GM21737 (cell line): Measurements from ENCODE around the gene PKN3.
"Not testable (repeated sequence)": the region's sequence is repeated elsewhere in the genome, so short reads cannot be mapped to it uniquely, and the experiment has no call there.

Experiments used
- ATAC-seq: cut with Tn5 transposase; IDR thresholded peaks from one replicate; pipeline ENCODE4 v1.9.1; 2021; ENCODE audit warnings: mild to moderate bottlenecking, moderate library complexity; ENCODE audit not compliant: unreplicated experiment

The PKN3 gene

DNA sequence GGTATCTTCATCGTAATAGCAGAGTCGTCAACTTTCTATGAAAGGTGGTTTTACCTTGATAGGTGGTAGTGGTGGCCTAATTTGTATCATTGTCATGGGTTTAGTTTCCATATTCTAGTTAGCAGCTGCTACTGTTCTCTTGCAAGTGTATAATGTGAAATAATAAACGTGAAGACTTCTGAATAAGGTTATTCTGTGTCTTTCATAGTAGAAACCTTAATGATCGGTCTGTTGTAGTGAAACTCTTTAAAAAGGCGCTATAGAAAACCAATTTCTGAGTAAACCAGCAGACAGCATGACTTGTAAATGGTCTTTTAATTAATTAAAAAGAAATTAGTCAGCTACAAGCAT lies 11.6 kb upstream of the PKN3 start:
- ATAC-seq: no peak

- not testable (repeated sequence) for ATAC-seq
These were observed 8.6 kb upstream of the PKN3 start for GRCh38 chr9:128693738-128694137.

- no peak for ATAC-seq
These were observed 8.0 kb upstream of the PKN3 start for GRCh38 chr9:128694344-128694743.

GRCh38 chr9:128696923-128697707 lies 5.2 kb upstream of the PKN3 start:
- no peak for ATAC-seq

DNA sequence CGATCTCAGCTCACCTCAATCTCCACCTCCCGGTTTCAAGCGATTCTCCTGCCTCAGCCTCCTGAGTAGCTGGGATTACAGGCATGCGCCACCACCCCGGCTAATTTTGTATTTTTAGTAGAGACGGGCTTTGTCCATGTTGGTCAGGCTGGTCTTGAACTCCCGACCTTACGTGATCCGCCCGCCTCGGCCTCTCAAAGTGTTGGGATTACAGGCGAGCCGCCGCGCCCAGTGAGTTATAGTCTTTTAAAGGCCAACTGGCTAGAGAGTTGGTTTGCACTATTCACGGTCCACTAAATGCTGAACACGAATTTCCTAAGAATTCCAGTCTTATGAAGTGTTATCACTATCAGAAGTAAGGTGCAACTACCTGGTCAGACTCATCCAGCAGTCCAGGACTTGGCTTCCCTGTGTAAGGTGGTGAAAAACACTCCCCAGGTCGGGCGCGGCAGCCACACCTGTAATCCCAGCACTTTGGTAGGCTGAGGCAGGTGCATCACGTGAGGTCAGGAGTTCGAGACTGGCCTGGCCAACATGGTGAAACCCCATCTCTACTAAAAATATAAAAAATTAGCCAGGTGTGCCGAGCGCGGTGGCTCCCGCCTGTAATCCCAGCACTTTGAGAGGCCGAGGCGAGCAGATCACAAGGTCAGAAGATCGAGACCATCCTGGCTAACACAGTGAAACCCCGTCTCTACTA lies 3.1 kb upstream of the PKN3 start:
- not testable (repeated sequence) for ATAC-seq

GRCh38 chr9:128701227-128701854 lies 962 bp upstream of the PKN3 start:
- ATAC-seq: no peak

DNA sequence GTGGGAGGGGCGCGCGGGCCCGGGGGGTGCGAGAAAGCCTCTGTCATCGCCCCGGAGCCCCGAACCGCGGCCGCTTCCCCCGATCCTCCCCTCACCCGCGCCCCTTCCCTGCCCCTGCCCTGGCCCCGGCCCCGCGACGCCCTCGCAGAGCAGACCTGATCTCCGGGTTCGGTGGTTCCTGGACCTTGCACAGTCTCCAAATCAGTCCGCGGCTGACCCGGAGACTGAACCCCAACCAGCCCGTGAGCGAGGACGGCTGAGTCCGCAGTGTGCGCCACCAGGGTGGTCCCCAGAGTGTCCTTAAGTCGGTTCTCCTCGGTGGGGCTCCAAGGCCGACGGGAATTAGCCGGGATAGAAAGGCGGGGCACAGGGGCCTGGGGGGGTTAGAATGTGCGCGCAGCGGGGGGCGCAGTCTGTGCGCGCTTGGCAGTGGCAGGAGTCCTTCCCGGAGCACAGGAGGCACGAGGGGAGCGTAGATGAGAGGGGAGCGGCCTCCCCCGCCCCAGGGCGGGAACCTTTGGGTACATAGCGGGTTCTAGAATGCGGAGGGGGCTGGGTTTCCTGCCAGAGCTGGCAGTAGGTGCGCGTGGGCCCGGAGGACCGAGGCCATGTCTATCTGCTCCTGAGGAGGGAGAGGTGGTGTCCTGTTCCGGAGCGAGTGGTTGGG lies 779 bp downstream of the PKN3 start:
- no peak for ATAC-seq

DNA sequence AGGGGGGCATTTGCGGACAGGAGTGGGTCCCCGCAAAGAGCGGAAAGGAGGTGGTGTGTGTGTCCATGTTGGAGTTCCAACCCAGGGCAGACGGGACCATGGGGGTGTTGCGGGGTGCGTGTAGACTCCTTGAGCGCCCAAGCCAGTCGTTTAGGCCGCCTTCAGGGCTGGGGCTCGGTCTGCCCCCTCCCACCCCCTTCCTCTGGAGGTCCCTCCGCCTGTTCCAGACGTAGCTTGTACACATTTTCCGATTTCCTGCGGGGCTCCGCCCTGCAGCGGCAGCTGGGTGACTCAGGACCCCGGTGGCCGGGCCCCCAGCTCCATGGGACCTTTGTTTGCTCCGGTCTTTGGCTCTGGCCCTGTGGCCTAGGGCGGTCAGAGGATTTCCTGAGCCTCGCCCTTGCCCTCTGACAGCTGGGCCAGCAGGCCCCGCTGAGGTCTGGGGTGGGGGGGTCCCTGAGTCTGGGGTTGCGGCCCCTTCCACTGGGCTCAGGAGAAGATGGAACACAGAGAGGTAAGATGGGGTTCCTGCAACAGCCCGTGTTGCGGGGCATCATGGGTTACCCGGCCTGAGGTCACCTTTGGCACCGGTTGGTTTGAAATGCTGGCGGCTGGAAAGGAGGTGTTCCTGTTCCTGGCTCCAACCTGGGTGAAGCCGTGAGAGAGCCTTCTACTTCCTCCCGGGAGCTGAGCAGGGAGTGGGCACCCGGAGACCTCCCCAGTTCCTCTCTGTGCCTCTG lies 1.5 kb downstream of the PKN3 start:
- ATAC-seq: no peak

- no peak for ATAC-seq
These were observed 2.0 kb downstream of the PKN3 start for GRCh38 chr9:128704356-128704670.

- no peak for ATAC-seq
These were observed 3.0 kb downstream of the PKN3 start for GRCh38 chr9:128705051-128705965.

DNA sequence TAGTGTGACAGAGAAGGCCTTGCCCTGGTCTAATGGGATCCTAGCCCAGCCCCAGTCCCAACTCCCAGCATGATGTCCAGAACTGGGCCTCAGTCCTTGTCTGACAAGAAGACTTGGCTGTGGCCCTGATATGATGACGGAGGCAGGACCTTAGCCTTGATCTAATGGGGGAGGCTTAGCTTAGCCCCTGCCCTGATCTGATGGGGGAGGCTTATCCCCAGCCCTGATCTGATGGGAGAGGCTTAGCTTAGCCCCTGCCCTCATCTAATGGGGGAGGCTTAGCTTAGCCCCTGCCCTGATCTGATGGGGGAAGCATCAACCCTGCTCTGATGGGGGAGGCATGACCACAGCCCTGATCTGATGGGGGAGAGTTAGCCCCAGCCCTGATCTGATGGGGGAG lies 3.7 kb downstream of the PKN3 start:
- ATAC-seq: no peak

GRCh38 chr9:128706671-128707381 lies 4.5 kb downstream of the PKN3 start:
- no peak for ATAC-seq

DNA sequence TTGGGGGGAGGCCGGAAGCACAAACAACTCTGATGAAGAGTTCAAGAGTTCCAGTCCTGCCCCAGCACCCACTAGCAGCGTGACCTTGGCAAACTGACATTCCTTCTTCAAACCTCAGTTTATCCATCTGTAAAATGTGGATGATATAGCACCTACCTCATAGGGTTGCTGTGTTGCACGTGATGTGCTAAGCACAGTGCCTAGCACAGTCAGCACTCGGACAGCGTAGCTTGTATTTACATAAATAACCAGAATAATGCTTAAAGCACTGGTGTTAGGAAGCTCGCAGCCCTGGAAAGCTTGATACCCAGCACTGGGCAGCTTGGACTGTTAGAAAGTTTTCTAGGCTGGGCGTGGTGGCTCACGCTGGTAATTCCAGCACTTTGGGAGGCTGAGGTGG lies 5.1 kb downstream of the PKN3 start:
- ATAC-seq: no peak

DNA sequence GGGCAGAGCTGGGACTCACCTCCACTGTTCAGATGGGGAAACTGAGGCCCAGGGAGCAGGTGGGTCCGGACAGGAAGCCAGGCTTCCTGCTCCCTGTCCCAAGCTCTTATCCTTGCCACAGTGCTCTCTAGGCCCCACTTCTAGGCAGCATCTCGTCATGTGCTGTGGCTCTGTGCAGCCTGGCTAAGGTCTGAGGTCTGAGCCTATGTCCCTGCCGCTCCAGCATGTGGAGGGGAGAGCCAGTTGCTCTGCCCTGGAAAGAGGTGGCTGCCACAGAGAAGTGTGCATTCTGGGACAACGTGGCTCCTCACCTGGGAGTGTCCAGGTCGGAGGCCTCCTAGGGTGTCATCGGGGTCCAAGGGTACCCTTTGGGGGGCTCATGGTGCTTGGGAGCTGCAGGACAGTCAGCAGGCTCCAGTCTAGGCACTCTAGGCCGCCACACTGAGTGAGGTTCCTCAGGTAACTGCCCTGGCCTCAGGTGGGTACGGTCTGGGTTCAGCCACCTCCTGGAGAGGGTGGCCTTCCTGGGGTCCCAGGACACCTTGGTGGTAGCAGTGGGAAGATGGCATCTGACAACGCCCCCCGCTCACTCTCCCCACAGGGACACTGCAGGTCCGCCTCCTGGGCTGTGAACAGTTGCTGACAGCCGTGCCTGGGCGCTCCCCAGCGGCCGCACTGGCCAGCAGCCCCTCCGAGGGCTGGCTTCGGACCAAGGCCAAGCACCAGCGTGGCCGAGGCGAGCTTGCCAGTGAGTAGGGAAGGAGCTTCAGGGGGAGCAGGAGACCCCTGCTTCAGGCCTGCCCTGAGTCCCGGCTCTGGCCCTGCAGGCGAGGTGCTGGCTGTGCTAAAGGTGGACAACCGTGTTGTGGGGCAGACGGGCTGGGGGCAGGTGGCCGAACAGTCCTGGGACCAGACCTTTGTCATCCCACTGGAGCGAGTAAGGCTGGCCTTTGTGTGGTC lies 10.4 kb downstream of the PKN3 start:
- ATAC-seq: no peak

GRCh38 chr9:128713411-128713780 lies 11.1 kb downstream of the PKN3 start:
- no peak for ATAC-seq

DNA sequence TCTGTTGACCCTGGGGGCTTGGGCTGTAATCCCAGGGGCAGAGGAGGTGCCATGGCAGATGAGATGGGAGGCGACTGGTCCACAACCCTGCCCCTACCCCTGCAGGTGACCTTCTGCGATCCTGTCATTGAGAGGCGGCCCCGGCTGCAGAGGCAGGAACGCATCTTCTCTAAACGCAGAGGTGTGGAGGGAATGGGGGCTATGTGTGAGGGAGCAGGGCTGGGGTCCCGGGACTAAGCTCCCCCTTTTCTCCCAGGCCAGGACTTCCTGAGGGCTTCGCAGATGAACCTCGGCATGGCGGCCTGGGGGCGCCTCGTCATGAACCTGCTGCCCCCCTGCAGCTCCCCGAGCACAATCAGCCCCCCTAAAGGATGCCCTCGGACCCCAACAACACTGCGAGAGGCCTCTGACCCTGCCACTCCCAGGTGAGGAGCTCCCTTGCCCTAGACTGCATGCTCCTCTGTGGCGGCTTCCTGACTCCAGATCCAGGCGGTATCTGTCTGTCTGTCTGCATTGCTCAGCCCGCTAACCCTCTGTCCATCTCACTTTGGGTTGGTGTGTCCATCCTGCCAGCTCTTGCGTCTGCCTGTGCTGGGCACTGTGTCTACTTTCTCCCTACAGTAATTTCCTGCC lies 11.8 kb downstream of the PKN3 start:
- ATAC-seq: no peak

DNA sequence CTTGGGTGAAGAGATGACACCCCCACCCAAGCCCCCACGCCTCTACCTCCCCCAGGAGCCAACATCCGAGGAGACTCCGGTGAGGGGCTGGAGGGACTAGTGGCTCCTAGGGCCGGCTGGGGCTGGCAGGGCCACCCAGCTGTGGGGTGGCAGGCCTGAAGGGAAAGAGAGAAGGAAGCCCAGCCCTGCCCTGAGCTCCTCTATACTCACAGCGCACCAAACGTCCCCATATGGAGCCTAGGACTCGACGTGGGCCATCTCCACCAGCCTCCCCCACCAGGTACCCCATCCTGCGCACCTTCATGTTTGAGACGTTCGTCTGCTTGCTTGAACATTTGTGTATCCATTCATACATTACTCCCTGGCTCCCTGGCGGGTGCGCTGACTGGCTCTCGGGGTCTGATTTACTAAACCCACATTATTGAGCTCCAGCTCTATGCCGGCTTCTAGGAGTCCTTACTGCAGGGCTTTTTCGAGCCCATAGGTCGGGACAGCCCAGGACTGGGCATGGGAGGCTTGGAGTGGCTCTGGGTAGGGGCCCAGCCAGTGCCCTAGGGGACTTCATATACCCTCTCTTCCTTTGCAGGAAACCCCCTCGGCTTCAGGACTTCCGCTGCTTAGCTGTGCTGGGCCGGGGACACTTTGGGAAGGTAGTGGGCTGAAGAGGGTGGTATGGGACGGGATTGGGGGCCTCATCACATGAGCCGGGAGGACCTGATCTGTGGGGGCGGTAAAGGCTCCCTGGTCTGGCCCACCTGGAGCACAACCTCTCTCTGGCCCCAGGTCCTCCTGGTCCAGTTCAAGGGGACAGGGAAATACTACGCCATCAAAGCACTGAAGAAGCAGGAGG lies 12.5 kb downstream of the PKN3 start:
- ATAC-seq: no peak
